ENCODE results near the gene TSPAN11. TPM values are rescaled to one million over a fixed set of nuclear protein-coding genes. Genes with fewer than 3 reads are reported as not detected.
A peak's percentile ranks its signal among the peaks of the same experiment; 100 is the strongest.

Gene TSPAN11
- total and polyA plus RNA-seq, 9 donors, result 0.33 to 2.8 (median 1.5) TPM

DNA sequence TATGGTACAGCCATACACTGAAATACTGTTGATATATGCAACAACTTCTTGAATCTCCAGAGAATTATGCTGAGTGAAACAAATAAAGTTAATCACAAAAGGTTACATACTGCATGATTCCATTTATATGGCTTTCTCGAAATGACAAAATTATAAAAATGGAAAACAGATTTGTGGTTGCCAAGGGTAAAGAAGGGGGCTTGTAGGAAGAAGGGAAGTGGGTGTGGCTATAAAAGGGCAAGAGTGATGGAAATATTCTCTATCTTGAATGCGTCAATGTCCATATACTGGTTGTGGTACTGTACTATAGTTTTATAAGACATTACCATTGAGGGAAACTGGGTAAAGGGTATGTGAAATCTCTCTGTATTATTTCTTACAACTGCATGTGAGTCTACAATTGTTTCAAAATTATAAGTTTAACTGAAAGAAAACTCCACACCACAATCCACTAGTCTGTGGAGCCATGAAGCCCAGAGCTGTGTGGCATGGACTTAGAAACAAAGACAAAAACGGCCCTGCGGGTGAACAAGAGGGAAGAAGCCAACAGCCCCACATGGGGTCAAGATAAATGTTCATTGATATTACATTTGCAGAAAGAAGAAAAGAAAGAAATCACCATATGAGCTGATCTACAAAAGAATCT, 18.3 kb upstream of the TSPAN11 start:
- H3K4me3 ChIP-seq, result no peak overlapping the region
- 50 to 58% (median 57%) methylated on average over 4 of the region's 4 CpGs for WGBS, 3 donors
- no peaks in the 10 kb centered on the region for H3K27me3 ChIP-seq
- intact Hi-C loops (cut with DNase I), result no loop called here
- no peak for TF ChIP-seq POLR2A (IDR thresholded peaks at IDR 0.05)
- TF ChIP-seq, protein P1, sequence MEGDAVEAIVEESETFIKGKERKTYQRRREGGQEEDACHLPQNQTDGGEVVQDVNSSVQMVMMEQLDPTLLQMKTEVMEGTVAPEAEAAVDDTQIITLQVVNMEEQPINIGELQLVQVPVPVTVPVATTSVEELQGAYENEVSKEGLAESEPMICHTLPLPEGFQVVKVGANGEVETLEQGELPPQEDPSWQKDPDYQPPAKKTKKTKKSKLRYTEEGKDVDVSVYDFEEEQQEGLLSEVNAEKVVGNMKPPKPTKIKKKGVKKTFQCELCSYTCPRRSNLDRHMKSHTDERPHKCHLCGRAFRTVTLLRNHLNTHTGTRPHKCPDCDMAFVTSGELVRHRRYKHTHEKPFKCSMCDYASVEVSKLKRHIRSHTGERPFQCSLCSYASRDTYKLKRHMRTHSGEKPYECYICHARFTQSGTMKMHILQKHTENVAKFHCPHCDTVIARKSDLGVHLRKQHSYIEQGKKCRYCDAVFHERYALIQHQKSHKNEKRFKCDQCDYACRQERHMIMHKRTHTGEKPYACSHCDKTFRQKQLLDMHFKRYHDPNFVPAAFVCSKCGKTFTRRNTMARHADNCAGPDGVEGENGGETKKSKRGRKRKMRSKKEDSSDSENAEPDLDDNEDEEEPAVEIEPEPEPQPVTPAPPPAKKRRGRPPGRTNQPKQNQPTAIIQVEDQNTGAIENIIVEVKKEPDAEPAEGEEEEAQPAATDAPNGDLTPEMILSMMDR (IDR thresholded peaks at IDR 0.05), result no peak
- TF ChIP-seq EP300 (IDR thresholded peaks at IDR 0.05), result no peak
- H3K36me3 ChIP-seq, result no peaks in the 10 kb centered on the region
- H3K4me1 ChIP-seq (ENCODE audit: insufficient read depth), result peaks cover 14% of the 10 kb centered on the region
- no peak for DNase-seq
- no peak overlapping the region for H3K27ac ChIP-seq
- H3K9me3 ChIP-seq, result no peaks in the 10 kb centered on the region

DNA sequence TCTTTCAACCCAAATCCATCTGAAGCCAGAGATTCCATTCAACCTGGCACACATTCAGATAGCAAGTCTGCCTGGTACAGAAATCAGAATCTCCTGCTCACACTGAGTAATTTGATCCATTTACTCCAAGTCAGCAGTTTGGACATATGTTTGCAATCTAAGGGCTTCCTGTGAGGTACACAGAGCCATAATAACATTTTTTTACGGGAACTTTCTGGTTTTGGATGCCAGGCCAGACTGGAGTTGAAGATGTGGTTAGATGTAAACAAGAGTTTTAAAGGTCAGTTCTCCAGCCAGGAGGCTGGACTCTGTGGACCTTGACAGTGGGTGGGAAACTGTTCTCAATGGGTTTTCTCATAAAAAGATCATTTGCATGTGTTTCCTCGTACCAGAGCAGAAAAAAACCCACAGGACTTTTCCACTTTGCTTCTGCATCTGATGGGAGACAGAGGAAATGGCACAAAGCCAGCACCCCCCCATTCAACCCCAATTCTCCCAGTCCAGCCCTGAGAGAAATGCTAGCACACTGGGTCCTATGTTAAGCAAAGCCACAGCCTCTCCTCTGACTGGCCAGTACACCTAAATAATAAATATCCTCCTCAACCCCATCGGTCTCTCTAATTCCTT, 17.7 kb upstream of the TSPAN11 start:
- no peak overlapping the region for H3K27ac ChIP-seq
- WGBS, 3 donors, result 3 to 10% (median 7%) methylated on average over 3 of the region's 3 CpGs
- DNase-seq, result peak in 1 of 5 donors; percentile 44
- H3K9me3 ChIP-seq, result no peaks in the 10 kb centered on the region
- H3K4me1 ChIP-seq (ENCODE audit: insufficient read depth), result peaks cover 14% of the 10 kb centered on the region
- no peaks in the 10 kb centered on the region for H3K36me3 ChIP-seq
- H3K27me3 ChIP-seq, result no peaks in the 10 kb centered on the region
- intact Hi-C loops (cut with DNase I), result no loop called here
- TF ChIP-seq POLR2A (IDR thresholded peaks at IDR 0.05), result no peak
- TF ChIP-seq EP300 (IDR thresholded peaks at IDR 0.05), result no peak
- TF ChIP-seq, protein P1 (IDR thresholded peaks at IDR 0.05), result no peak
- H3K4me3 ChIP-seq, result no peak overlapping the region

DNA sequence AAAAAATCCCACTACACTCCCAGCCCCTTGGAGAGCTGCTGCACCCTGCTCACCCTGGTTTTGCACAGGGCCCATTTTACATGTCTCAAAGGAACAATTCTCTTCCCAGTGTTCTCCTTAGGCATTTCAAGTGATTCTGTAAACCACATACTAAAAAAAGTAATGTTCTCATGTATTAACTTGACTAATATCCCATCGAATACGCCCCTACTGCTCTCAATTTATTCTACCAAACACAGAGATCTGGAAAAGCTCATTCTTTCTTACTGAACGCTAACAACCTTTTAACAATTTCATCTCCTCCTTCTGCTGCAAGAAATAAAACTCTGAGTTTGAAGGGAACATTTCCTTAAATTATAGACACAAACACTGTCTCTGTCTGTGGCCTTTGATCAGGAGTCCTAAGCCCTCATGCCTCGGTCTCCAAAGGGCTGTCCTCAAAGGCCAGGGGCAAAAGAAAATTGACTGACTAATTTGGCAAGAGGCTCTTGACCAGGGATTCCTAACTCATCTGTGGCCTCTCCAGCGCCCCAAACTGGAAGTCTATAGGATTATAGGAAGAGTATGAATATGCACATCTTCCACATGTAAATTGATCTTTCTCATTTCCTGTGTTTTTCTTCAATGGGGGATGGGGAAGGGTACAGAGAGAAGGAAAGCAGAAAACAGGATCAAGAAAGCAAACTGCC, 17.1 kb upstream of the TSPAN11 start:
- WGBS, 3 donors, result 34 to 39% (median 37%) methylated on average over 5 of the region's 5 CpGs
- Histone ChIP-seq H3K36me3 (no peaks in the 10 kb centered on the region), H3K9me3 (no peaks in the 10 kb centered on the region), H3K27me3 (no peaks in the 10 kb centered on the region), H3K4me3 (no peak overlapping the region), H3K27ac (no peak overlapping the region), H3K4me1 (ENCODE audit: insufficient read depth) (peaks cover 14% of the 10 kb centered on the region)
- no peak for DNase-seq
- no peak for TF ChIP-seq EP300 (IDR thresholded peaks at IDR 0.05)
- TF ChIP-seq, protein P1 (IDR thresholded peaks at IDR 0.05), result no peak
- TF ChIP-seq POLR2A (IDR thresholded peaks at IDR 0.05), result no peak
- intact Hi-C loops (cut with DNase I), result no loop called here

DNA sequence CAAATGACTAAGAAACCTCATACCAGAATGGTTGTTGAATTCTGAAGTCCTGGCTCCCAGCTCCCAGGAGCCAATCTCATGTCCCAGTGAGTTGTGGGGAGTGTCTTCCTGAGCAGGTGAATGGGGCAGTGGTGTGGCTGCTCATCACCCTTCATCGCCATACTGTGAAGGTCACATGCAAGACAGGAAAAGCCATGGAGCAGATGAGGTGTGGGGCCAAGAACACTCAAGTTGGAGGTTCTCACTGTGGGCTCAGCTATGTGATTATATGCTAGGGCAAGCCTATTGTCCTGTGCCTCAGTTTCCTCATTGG, 16.6 kb upstream of the TSPAN11 start:
- Histone ChIP-seq H3K9me3 (no peaks in the 10 kb centered on the region), H3K4me1 (ENCODE audit: insufficient read depth) (peaks cover 14% of the 10 kb centered on the region), H3K27me3 (no peaks in the 10 kb centered on the region), H3K4me3 (no peak overlapping the region), H3K36me3 (no peaks in the 10 kb centered on the region), H3K27ac (no peak overlapping the region)
- no peak for TF ChIP-seq EP300 (IDR thresholded peaks at IDR 0.05)
- TF ChIP-seq, protein P1 (IDR thresholded peaks at IDR 0.05), result no peak
- no peak for TF ChIP-seq POLR2A (IDR thresholded peaks at IDR 0.05)
- WGBS, 3 donors, result 93 to 100% (median 98%) methylated on average over 1 of the region's 1 CpG
- no peak for DNase-seq
- intact Hi-C loops (cut with DNase I), result no loop called here

Measured in ovary (tissue), 9 donors.